Kidney epithelial cell (primary cell): Measurements from ENCODE around the gene HSPB9. TPM values are rescaled to one million over a fixed set of nuclear protein-coding genes. Genes with fewer than 3 reads are reported as not detected.

Experiments used
- DNase-seq: peaks from one replicate; pipeline ENCODE4 v3.0.0-alpha.2; 2010; ENCODE audit warnings: low read depth
- H3K27me3 ChIP-seq: 2 replicates; pipeline ENCODE4 v1.6.0; 2011; ENCODE audit warnings: low read length; ENCODE audit not compliant: control insufficient read depth, insufficient read depth
- H3K36me3 ChIP-seq: 2 replicates; pipeline ENCODE4 v1.5.1; 2011; ENCODE audit warnings: low read length; ENCODE audit not compliant: control insufficient read depth, insufficient read depth
- H3K4me3 ChIP-seq: 2 replicates; pipeline ENCODE4 v1.5.1; 2011; ENCODE audit warnings: low read depth, mild to moderate bottlenecking, control low read depth, low read length
- total RNA-seq: library from RNA; depleted of rRNA; stranded (reverse); fragments of >200 nt; gene quantifications from 2 replicates; pipeline ENCODE4 v1.2.3, GENCODE V29; 2015
- TF ChIP-seq, protein P1 (sequence below): IDR thresholded peaks from 2 replicates; pipeline ENCODE4 v1.5.1; 2011; ENCODE audit warnings: mild to moderate bottlenecking, moderate library complexity, low read length, control low read depth, inconsistent platforms; ENCODE audit not compliant: insufficient read depth, poor library complexity, severe bottlenecking

The HSPB9 gene
- total RNA-seq, 1 donor from 2014 or later, result not detected

DNA sequence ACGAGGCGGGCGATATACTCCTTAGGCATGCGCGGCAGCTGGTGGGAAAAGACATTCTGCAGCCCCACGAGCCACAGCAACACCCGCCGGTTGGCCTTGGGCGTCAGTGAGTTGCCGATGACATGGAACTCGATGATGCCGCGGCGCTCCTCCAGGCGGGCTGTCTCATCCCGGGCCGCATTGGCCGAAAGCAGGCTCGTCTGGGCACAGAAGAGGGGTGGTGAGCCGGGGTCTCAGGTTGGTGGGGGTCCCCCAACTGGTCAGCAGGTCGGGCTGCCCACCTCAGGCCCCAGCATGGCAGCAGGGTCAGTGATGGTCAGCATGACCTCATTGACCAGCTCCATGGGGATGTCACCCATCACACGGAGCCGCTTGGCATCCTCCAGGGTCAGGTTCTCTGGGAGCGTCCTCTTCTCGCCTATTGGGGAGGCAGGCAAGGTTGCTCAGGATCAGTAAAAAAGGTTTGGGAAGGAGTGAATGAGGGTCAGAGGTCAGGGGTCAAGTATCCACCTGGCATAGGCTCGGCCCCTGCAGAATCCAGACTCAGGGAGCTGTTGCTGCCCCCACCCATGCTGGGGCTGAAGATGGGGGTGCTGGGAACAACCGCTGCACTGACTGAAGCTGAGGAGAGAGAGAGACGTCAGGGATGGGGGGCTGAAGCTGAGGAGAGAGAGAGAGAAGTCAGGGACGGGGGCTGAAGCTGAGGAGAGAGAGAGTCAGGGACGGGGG lies 5.0 kb upstream of the HSPB9 start:
- no peak for DNase-seq
- H3K27me3 ChIP-seq, result no peaks in the 10 kb centered on the region
- no peak overlapping the region for H3K4me3 ChIP-seq
- H3K36me3 ChIP-seq, result no peaks in the 10 kb centered on the region
- TF ChIP-seq, protein P1, sequence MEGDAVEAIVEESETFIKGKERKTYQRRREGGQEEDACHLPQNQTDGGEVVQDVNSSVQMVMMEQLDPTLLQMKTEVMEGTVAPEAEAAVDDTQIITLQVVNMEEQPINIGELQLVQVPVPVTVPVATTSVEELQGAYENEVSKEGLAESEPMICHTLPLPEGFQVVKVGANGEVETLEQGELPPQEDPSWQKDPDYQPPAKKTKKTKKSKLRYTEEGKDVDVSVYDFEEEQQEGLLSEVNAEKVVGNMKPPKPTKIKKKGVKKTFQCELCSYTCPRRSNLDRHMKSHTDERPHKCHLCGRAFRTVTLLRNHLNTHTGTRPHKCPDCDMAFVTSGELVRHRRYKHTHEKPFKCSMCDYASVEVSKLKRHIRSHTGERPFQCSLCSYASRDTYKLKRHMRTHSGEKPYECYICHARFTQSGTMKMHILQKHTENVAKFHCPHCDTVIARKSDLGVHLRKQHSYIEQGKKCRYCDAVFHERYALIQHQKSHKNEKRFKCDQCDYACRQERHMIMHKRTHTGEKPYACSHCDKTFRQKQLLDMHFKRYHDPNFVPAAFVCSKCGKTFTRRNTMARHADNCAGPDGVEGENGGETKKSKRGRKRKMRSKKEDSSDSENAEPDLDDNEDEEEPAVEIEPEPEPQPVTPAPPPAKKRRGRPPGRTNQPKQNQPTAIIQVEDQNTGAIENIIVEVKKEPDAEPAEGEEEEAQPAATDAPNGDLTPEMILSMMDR, result no peak

DNA sequence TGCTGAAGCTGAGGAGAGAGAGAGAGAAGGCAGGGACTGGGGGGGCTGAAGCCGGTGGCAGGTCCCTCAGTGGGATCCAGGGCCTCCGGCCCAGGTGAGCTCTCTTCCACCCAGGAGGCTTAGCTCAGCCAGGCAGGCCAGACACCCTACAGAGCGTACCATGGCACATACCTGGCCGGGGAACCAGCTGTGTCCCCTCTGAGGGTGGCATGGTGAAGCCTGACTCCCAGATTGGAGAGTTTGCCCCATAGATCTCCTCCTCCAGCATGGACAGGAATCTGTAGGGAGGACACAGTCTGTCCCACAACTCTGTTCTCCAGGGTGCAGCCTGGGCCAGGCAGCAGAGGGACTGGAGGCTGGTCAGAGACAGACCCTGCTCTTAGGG lies 4.5 kb upstream of the HSPB9 start:
- Histone ChIP-seq H3K4me3 (no peak overlapping the region), H3K36me3 (no peaks in the 10 kb centered on the region), H3K27me3 (no peaks in the 10 kb centered on the region)
- DNase-seq, result no peak
- TF ChIP-seq, protein P1, result no peak

DNA sequence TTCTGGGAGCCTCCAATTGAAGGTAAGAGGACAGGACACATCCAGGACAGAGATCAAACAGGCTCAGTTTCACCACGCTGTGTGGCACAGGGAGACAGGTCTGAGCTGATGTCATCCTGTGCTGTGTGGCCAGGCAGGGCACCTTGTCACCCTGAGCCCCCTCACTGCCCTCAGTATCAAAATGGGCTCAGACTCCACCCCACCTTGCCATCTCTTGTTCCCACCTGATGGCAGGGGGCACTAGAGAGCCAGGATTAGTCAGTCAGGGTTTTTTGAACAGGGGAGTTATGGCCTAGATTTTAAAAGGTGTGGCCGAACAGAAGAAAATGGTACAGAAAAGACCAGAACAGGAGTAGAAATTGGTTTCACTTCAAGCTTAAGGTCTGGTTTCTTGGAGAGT lies 4.1 kb upstream of the HSPB9 start:
- DNase-seq, result no peak
- H3K36me3 ChIP-seq, result no peaks in the 10 kb centered on the region

DNA sequence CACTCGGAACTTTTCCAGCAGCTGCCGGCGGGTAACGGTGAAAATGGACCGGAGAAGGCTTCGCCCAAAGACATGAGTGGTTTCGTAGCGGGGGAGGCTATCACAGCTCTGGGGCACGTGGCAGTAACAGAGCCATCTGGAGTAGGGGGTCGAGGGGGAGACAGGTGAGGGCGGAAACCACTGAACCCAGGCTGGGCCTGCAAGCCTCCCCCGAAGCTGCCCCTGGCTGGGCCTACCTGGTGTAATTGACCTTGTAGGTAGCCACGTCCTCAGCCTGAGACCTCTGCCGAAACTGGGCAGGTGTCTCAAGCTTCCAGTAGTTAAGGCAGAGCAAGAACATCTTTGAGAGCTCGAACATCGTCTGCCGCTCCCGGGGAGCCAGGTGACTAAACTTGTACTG lies 3.3 kb upstream of the HSPB9 start:
- Histone ChIP-seq H3K4me3 (no peak overlapping the region), H3K27me3 (no peaks in the 10 kb centered on the region), H3K36me3 (no peaks in the 10 kb centered on the region)
- no peak for DNase-seq
- TF ChIP-seq, protein P1, result no peak

More for the DNA sequence above, 4.1 kb upstream of the HSPB9 start:
- Histone ChIP-seq H3K4me3 (no peak overlapping the region), H3K27me3 (no peaks in the 10 kb centered on the region)
- TF ChIP-seq, protein P1, result peak; percentile 70

DNA sequence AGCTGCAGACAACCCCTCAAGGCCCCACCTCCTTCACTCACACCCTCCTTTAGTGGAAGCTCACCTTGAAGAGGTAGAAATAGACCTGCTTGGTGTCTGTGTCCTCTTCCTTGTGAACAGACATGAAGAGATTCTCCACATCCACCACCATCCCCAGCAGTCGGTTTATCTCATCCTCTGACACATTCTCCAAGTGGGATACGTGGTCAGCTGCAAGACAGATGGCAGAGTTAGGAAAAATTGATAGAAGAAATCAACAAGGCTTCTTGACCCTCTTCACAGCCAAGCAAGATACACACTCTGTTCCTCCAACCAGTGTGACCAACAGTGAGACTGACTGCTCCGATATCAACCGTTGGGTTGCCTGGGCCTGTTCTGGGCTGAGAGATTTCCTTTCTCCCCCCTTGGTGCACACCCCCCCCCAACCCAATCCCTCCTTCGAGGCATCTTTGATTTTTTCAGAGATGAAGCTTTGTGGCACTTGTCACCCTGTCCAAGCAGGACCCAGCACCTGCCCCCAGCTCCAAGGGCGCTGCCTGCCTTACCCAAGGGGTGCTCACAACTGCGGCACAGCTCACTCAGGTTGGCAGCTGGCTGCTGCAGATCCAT lies 2.3 kb upstream of the HSPB9 start:
- Histone ChIP-seq H3K4me3 (peak overlapping the region; percentile 68), H3K36me3 (no peaks in the 10 kb centered on the region), H3K27me3 (no peaks in the 10 kb centered on the region)
- TF ChIP-seq, protein P1, result no peak
- DNase-seq, result no peak
